ENCODE data around the gene LCN2.

LCN2 gene

GRCh38 chr9:128201441-128202369, 52.5 kb downstream of the LCN2 start:
- DNase-seq (ENCODE audit: low read depth): no peak

DNA sequence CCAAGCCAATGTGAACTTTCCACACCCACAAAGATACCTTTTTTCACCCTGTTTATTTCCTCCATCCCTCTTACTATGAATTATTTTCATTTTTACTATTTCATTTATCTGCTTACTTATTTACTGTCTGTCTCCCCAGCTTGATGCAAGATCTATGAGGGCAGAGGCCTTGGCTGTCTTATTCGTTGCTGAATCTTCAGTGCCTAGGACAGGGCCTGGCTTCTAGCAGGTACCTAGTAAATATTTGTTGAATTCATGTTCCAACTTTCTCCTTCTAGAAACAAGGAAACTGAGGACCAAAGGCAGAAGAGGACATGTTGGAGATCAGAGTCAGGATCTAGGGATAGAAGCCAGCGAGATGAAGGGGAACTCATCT, 53.4 kb downstream of the LCN2 start:
- no peak for DNase-seq (ENCODE audit: low read depth)

Data from stimulated activated CD8-positive, alpha-beta memory T cell treated with anti-CD3 and anti-CD28 coated beads, Interleukin-15, amount 100 ng/mL, for 24 hours (primary cell).